Lung (tissue), 12 donors: ENCODE results near the gene MRPS27. TPM values are rescaled to one million over a fixed set of nuclear protein-coding genes. Genes with fewer than 3 reads are reported as not detected.

Source experiments
- ATAC-seq: fragments of 200-7000 bp; cut with Tn5 transposase; one replicate; pipeline ENCODE4 v1.9.1; 2020; ENCODE audit warnings: moderate number of reproducible peaks; ENCODE audit not compliant: insufficient read depth, low FRiP score
- DNase-seq, 3 donors: peaks; one replicate each; pipeline ENCODE4 v3.0.0-alpha.2; 2013 to 2017
- H3K27ac ChIP-seq, 2 donors: one replicate each; pipeline ENCODE4 v1.5.1; 2013; ENCODE audit warnings: mild to moderate bottlenecking in 2 of 2, moderate library complexity in 2 of 2, control low read depth in 1 of 2, inconsistent platforms in 1 of 2, low read depth in 1 of 2, low read length in 1 of 2
- H3K27me3 ChIP-seq, 3 donors: one replicate each; pipeline ENCODE4 v1.5.1; 2013; ENCODE audit warnings: low read length in 2 of 3; ENCODE audit not compliant: control insufficient read depth in 3 of 3, insufficient read depth in 3 of 3
- H3K36me3 ChIP-seq, 4 donors: one replicate each; pipeline ENCODE4 v1.5.1; 2013; ENCODE audit warnings: low read length in 4 of 4, mild to moderate bottlenecking in 1 of 4, moderate library complexity in 1 of 4; ENCODE audit not compliant: control insufficient read depth in 4 of 4, insufficient read depth in 4 of 4
- H3K4me1 ChIP-seq, 5 donors: one replicate each; pipeline ENCODE4 v1.5.1; 2013; ENCODE audit warnings: low read length in 5 of 5, mild to moderate bottlenecking in 2 of 5, moderate library complexity in 1 of 5; ENCODE audit not compliant: control insufficient read depth in 5 of 5, insufficient read depth in 5 of 5
- H3K4me3 ChIP-seq: one replicate; pipeline ENCODE4 v1.5.1; 2013; ENCODE audit warnings: mild to moderate bottlenecking, control low read depth, moderate library complexity
- H3K9ac ChIP-seq, 2 donors: one replicate each; pipeline ENCODE4 v1.5.1; 2013; ENCODE audit warnings: low read length in 2 of 2, control low read depth in 1 of 2; ENCODE audit not compliant: insufficient read depth in 1 of 2
- H3K9me3 ChIP-seq, 4 donors: one replicate each; pipeline ENCODE4 v1.5.1; 2013; ENCODE audit warnings: low read length in 3 of 4, mild to moderate bottlenecking in 1 of 4, moderate library complexity in 1 of 4; ENCODE audit not compliant: control insufficient read depth in 4 of 4, insufficient read depth in 3 of 4
- CTCF ChIP-seq: IDR thresholded peaks from 2 replicates; pipeline ENCODE4 v1.5.1; 2012; ENCODE audit warnings: mild to moderate bottlenecking; ENCODE audit errors: control extremely low read depth, extremely low read depth
- WGBS, 2 donors: extraction: QIAGEN DNeasy Blood & Tissue Kit; methylation state at CpG; one replicate each; pipeline ENCODE4 v1.1.7; 2013; 5-methylcytosine and 5-hydroxymethylcytosine counted together
- polyA plus RNA-seq, 2 donors: library from polyadenylated mRNA; stranded (reverse); fragments of 200-250 nt; gene quantifications; one replicate each; pipeline ENCODE4 v1.2.1, GENCODE V29; 2013
- total RNA-seq, 2 donors: library from RNA; depleted of rRNA in 1 of 2; stranded (reverse); fragments of >200 nt in 1 of 2; gene quantifications; one replicate each; pipeline ENCODE4 v1.2.1, GENCODE V29; 2014 to 2021
- donor health status: control.
- donor health status: control.
- donor health status: Bipolar disorder and iron deficiency.
- donor health status: healthy.
- donor health status: DM: yes; HTN: yes; CAD: no.

Gene MRPS27
- total and polyA plus RNA-seq, 4 donors, result 18.8 to 84.8 (median 32.7) TPM

GRCh38 chr5:72307573-72307967 lies 12.5 kb downstream of the MRPS27 start:
- WGBS, 2 donors, result 3 to 11% methylated on average over 8 of the region's 8 CpGs
- Histone ChIP-seq H3K27me3 (no peaks in the 10 kb centered on the region), H3K9ac (peak overlapping the region; percentile 72 to 84), H3K9me3 (no peaks in the 10 kb centered on the region), H3K36me3 (peaks cover 3 to 14% (median 11%) of the 10 kb centered on the region in 4 donors), H3K4me3 (peak overlapping the region; percentile 56), H3K4me1 (peaks cover 0 to 10% (median 0%) of the 10 kb centered on the region in 5 donors), H3K27ac (peak overlapping the region; percentile 85 to 94)
- no peak for ATAC-seq
- TF ChIP-seq CTCF, result no peak
- no peak for DNase-seq

- ATAC-seq, result no peak
- no peak for TF ChIP-seq CTCF
- DNase-seq, result no peak
- Histone ChIP-seq H3K9ac (no peak overlapping the region), H3K27ac (no peak overlapping the region), H3K4me3 (no peak overlapping the region), H3K27me3 (no peaks in the 10 kb centered on the region), H3K9me3 (no peaks in the 10 kb centered on the region), H3K4me1 (peaks cover 0 to 10% (median 0%) of the 10 kb centered on the region in 5 donors), H3K36me3 (peaks cover 3 to 14% (median 8%) of the 10 kb centered on the region in 4 donors)
- 83 to 95% methylated on average over 2 of the region's 2 CpGs for WGBS, 2 donors
Observed at GRCh38 chr5:72305194-72306142, 14.6 kb downstream of the MRPS27 start.

- WGBS, 2 donors, result 79 to 90% methylated on average over 3 of the region's 3 CpGs
- ATAC-seq (no peak), DNase-seq (no peak)
- H3K4me1 ChIP-seq, result peaks cover 0 to 5% (median 0%) of the 10 kb centered on the region in 5 donors
- no peak for TF ChIP-seq CTCF
- no peaks in the 10 kb centered on the region for H3K27me3 ChIP-seq
- H3K9me3 ChIP-seq, result no peaks in the 10 kb centered on the region
- peaks cover 2 to 6% (median 4%) of the 10 kb centered on the region in 4 donors for H3K36me3 ChIP-seq
- no peak overlapping the region for H3K9ac ChIP-seq
- no peak overlapping the region for H3K27ac ChIP-seq
- H3K4me3 ChIP-seq, result no peak overlapping the region
Observed at GRCh38 chr5:72302171-72302570, 17.9 kb downstream of the MRPS27 start.
